Measurements from ENCODE around the gene RXFP4. TPM values are rescaled to one million over a fixed set of nuclear protein-coding genes. Genes with fewer than 3 reads are reported as not detected.
A peak's percentile ranks its signal among the peaks of the same experiment; 100 is the strongest.

Gene RXFP4
- total and polyA plus RNA-seq, 9 of the 15 experiments (the other 6 are each of a cell fraction or from before 2014, with no cell fraction given) = 0.64 TPM; not detected in 8

- TF ChIP-seq, protein P1, sequence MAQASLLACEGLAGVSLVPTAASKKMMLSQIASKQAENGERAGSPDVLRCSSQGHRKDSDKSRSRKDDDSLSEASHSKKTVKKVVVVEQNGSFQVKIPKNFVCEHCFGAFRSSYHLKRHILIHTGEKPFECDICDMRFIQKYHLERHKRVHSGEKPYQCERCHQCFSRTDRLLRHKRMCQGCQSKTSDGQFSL (CRISPR knock-in tag; IDR thresholded peaks at IDR 0.05) = no peak
- TF ChIP-seq, protein P1 (tag; IDR thresholded peaks at IDR 0.05) = peak in 1 of 2 experiments; percentile 43; a peak in 1 of 4 replicates
- TF ChIP-seq EGR1 (conservative IDR thresholded peaks at IDR 0.05) (peak; percentile 48), TAF1 (IDR thresholded peaks at IDR 0.05; ENCODE audit: control insufficient read depth, extremely low read depth, insufficient read depth, low read length, severe bottlenecking) (no peak), TEAD4 (IDR thresholded peaks at IDR 0.05; ENCODE audit: low read length) (no peak), TEAD4 (CRISPR knock-in tag; IDR thresholded peaks at IDR 0.05; ENCODE audit: borderline replicate concordance) (no peak), RBFOX2 (IDR thresholded peaks at IDR 0.05; ENCODE audit: low read depth, low read length) (0 out of 2 replicates have a peak, but pooled peaks have one; percentile 72), RAD21 (CRISPR knock-in tag; conservative IDR thresholded peaks at IDR 0.05 in 1 of 2, IDR thresholded peaks at IDR 0.05 in 1 of 2) (no peak), ZNF253 (CRISPR knock-in tag; conservative IDR thresholded peaks at IDR 0.05) (no peak), KDM5B (IDR thresholded peaks at IDR 0.05; ENCODE audit: insufficient replicate concordance, low read depth, low read length) (no peak), LCOR (CRISPR knock-in tag; IDR thresholded peaks at IDR 0.05) (0 out of 2 replicates have a peak, but pooled peaks have one; percentile 22), KDM1A (IDR thresholded peaks at IDR 0.05) (no peak), PRDM10 (IDR thresholded peaks at IDR 0.05; ENCODE audit: partially characterized antibody) (peak; percentile 74), ADNP (tag; IDR thresholded peaks at IDR 0.05) (no peak)
- TF ChIP-seq, protein P2, sequence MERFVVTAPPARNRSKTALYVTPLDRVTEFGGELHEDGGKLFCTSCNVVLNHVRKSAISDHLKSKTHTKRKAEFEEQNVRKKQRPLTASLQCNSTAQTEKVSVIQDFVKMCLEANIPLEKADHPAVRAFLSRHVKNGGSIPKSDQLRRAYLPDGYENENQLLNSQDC (CRISPR knock-in tag; IDR thresholded peaks at IDR 0.05) = no peak
- TF ChIP-seq, protein P3, sequence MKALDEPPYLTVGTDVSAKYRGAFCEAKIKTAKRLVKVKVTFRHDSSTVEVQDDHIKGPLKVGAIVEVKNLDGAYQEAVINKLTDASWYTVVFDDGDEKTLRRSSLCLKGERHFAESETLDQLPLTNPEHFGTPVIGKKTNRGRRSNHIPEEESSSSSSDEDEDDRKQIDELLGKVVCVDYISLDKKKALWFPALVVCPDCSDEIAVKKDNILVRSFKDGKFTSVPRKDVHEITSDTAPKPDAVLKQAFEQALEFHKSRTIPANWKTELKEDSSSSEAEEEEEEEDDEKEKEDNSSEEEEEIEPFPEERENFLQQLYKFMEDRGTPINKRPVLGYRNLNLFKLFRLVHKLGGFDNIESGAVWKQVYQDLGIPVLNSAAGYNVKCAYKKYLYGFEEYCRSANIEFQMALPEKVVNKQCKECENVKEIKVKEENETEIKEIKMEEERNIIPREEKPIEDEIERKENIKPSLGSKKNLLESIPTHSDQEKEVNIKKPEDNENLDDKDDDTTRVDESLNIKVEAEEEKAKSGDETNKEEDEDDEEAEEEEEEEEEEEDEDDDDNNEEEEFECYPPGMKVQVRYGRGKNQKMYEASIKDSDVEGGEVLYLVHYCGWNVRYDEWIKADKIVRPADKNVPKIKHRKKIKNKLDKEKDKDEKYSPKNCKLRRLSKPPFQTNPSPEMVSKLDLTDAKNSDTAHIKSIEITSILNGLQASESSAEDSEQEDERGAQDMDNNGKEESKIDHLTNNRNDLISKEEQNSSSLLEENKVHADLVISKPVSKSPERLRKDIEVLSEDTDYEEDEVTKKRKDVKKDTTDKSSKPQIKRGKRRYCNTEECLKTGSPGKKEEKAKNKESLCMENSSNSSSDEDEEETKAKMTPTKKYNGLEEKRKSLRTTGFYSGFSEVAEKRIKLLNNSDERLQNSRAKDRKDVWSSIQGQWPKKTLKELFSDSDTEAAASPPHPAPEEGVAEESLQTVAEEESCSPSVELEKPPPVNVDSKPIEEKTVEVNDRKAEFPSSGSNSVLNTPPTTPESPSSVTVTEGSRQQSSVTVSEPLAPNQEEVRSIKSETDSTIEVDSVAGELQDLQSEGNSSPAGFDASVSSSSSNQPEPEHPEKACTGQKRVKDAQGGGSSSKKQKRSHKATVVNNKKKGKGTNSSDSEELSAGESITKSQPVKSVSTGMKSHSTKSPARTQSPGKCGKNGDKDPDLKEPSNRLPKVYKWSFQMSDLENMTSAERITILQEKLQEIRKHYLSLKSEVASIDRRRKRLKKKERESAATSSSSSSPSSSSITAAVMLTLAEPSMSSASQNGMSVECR (CRISPR knock-in tag; IDR thresholded peaks at IDR 0.05) = peak; percentile 50; the same call in 1 of the 2 replicates
- TF ChIP-seq, protein P4, sequence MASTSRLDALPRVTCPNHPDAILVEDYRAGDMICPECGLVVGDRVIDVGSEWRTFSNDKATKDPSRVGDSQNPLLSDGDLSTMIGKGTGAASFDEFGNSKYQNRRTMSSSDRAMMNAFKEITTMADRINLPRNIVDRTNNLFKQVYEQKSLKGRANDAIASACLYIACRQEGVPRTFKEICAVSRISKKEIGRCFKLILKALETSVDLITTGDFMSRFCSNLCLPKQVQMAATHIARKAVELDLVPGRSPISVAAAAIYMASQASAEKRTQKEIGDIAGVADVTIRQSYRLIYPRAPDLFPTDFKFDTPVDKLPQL (IDR thresholded peaks at IDR 0.05; ENCODE audit: extremely low read depth, insufficient read length) = no peak
Measured at GRCh38 chr1:155977690-155978324, 36.4 kb downstream of the RXFP4 start (continued).
